ENCODE measurements around the gene ATG16L2.

DNA sequence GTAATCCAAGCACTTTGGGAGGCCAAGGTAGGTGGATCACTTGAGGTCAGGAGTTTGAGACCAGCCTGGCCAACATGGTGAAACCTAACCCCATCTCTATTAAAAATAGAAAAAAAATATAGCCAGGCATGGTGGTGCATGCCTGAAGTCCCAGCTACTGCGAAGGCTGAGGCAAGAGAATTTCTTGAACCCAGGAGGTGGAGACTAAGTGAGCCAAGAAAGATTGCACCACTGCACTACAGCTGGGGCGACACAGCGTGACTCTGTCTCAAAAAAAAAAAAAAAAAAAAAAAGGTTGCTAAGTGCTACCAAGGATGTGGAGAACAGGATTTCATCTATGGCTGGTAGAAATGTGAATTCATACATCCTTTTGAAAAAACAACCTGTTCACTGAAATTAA lies 36.6 kb downstream of the ATG16L2 start:
- TF ChIP-seq, protein P1, sequence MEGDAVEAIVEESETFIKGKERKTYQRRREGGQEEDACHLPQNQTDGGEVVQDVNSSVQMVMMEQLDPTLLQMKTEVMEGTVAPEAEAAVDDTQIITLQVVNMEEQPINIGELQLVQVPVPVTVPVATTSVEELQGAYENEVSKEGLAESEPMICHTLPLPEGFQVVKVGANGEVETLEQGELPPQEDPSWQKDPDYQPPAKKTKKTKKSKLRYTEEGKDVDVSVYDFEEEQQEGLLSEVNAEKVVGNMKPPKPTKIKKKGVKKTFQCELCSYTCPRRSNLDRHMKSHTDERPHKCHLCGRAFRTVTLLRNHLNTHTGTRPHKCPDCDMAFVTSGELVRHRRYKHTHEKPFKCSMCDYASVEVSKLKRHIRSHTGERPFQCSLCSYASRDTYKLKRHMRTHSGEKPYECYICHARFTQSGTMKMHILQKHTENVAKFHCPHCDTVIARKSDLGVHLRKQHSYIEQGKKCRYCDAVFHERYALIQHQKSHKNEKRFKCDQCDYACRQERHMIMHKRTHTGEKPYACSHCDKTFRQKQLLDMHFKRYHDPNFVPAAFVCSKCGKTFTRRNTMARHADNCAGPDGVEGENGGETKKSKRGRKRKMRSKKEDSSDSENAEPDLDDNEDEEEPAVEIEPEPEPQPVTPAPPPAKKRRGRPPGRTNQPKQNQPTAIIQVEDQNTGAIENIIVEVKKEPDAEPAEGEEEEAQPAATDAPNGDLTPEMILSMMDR (conservative IDR thresholded peaks at IDR 0.05 in 1 of 2, IDR thresholded peaks at IDR 0.05 in 1 of 2; ENCODE audit: extremely low read depth in 1 of 2, insufficient read depth in 1 of 2, low read depth in 1 of 2, low read length in 2 of 2) = no peak
- no peak for TF ChIP-seq EZH2 (IDR thresholded peaks at IDR 0.05; ENCODE audit: borderline replicate concordance, low read length)
